Measurements from ENCODE around the gene STAT1. TPM values are rescaled to one million over a fixed set of nuclear protein-coding genes. Genes with fewer than 3 reads are reported as not detected.
A peak's percentile ranks its signal among the peaks of the same experiment; 100 is the strongest.

STAT1 gene
- total and polyA plus RNA-seq, 5 donors from 2014 or later: 198 to 331 (median 262) TPM

DNA sequence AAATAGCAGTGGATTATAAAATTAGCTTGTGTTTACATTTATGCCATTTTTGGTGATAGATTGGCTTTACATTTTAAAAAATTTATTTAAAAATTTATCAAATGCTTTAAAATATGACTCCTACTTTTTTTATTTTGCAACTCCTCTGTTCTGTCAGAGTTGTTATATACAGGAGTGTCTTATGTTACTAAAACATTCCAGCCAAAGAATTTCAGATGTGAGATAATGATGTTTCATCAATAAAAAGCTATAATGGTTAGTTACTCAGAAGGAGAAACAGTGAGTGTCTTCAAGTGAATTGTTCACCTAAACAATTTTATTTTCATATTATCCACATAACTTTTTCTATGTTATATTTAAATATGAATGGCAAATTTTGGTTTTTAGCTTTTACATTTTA, 80.6 kb downstream of the STAT1 start:
- ATAC-seq (ENCODE audit: low read depth in 2 of 2) (no peak), DNase-seq (no peak)
- H3K36me3 ChIP-seq (ENCODE audit: control insufficient read depth, insufficient read depth, low read length): peaks cover 55% of the 10 kb centered on the region
- no peaks in the 10 kb centered on the region for H3K9me3 Mint-ChIP-seq
- no peak overlapping the region for H3K4me3 Mint-ChIP-seq
- no peaks in the 10 kb centered on the region for H3K27me3 ChIP-seq (ENCODE audit: control insufficient read depth, insufficient read depth, low read length)
- H3K27ac Mint-ChIP-seq: no peak overlapping the region
- peaks cover 17% of the 10 kb centered on the region for H3K36me3 Mint-ChIP-seq
- no peaks in the 10 kb centered on the region for H3K27me3 Mint-ChIP-seq
- no peak overlapping the region for H3K27ac ChIP-seq (ENCODE audit: insufficient read depth, low read length, poor library complexity, severe bottlenecking)
- H3K4me1 ChIP-seq (ENCODE audit: control insufficient read depth, insufficient read depth, low read length, poor library complexity, severe bottlenecking): no peaks in the 10 kb centered on the region
- H3K4me1 Mint-ChIP-seq: peaks cover 11 to 25% (median 17%) of the 10 kb centered on the region in 4 donors
- no peaks in the 10 kb centered on the region for H3K9me3 ChIP-seq (ENCODE audit: control insufficient read depth in 2 of 2, low read length in 2 of 2)
- no peak overlapping the region for H3K4me3 ChIP-seq (ENCODE audit: low read depth, low read length)

DNA sequence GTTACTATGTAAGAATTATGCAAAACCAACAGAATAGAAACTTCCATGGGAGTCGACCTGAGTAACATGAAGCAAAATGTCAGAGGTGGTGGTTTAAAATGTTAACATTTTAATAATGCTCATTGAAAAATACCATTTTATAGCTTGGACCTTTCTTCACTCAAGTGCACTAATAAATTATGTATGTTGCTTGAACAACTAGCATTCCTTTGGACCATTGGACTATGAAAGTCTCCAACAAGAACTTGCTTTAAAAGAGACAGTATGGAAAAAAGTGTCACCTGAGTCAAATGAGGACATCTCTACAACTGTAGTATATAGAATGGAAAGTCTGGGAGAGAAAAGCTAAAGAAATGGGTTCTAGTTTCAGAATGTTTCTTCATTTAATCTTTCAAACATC, 81.5 kb downstream of the STAT1 start:
- no peak for ATAC-seq (ENCODE audit: low read depth in 2 of 2)
- H3K27me3 ChIP-seq (ENCODE audit: control insufficient read depth, insufficient read depth, low read length): no peaks in the 10 kb centered on the region
- H3K27ac Mint-ChIP-seq: peak overlapping the region in 2 of 3 donors; percentile 7 to 17

DNA sequence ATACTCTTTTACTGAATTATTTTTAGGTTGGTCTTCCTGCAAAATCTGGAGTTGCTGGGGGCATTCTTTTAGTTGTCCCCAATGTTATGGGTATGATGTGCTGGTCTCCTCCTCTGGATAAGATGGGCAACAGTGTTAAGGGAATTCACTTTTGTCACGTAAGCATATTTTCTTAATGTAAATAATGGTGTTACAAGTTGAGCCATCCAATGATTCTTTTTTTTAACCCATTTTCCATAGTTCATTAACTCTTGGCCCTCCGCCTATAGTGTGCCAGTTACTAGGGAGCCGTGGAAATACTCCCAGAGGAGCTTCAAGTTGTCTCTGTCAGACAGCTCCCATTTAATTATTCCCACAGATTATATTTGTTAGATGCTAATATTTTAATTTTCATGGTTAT, 83.6 kb downstream of the STAT1 start:
- Histone ChIP-seq H3K36me3 (ENCODE audit: control insufficient read depth, insufficient read depth, low read length) (peaks cover 73% of the 10 kb centered on the region), H3K4me3 (ENCODE audit: low read depth, low read length) (no peak overlapping the region), H3K27me3 (ENCODE audit: control insufficient read depth, insufficient read depth, low read length) (no peaks in the 10 kb centered on the region), H3K4me1 (ENCODE audit: control insufficient read depth, insufficient read depth, low read length, poor library complexity, severe bottlenecking) (no peaks in the 10 kb centered on the region), H3K27ac (ENCODE audit: insufficient read depth, low read length, poor library complexity, severe bottlenecking) (no peak overlapping the region), H3K9me3 (ENCODE audit: control insufficient read depth in 2 of 2, low read length in 2 of 2) (no peaks in the 10 kb centered on the region)
- DNase-seq (no peak), ATAC-seq (ENCODE audit: low read depth in 2 of 2) (no peak)
- peaks cover 28% of the 10 kb centered on the region for H3K36me3 Mint-ChIP-seq
- H3K4me3 Mint-ChIP-seq: no peak overlapping the region
- H3K27ac Mint-ChIP-seq: peak overlapping the region in 1 of 3 donors; percentile 66
- H3K27me3 Mint-ChIP-seq: no peaks in the 10 kb centered on the region
- H3K9me3 Mint-ChIP-seq: no peaks in the 10 kb centered on the region
- H3K4me1 Mint-ChIP-seq: peaks cover 5 to 16% (median 11%) of the 10 kb centered on the region in 4 donors

More for the DNA sequence above, 81.5 kb downstream of the STAT1 start:
- H3K36me3 ChIP-seq (ENCODE audit: control insufficient read depth, insufficient read depth, low read length): peaks cover 60% of the 10 kb centered on the region
- no peak for DNase-seq
- H3K4me1 ChIP-seq (ENCODE audit: control insufficient read depth, insufficient read depth, low read length, poor library complexity, severe bottlenecking): no peaks in the 10 kb centered on the region
- H3K4me1 Mint-ChIP-seq: peaks cover 11 to 25% (median 17%) of the 10 kb centered on the region in 4 donors
- H3K27ac ChIP-seq (ENCODE audit: insufficient read depth, low read length, poor library complexity, severe bottlenecking): no peak overlapping the region
- no peaks in the 10 kb centered on the region for H3K9me3 ChIP-seq (ENCODE audit: control insufficient read depth in 2 of 2, low read length in 2 of 2)
- no peaks in the 10 kb centered on the region for H3K27me3 Mint-ChIP-seq
- H3K4me3 Mint-ChIP-seq: no peak overlapping the region
- H3K9me3 Mint-ChIP-seq: no peaks in the 10 kb centered on the region
- H3K36me3 Mint-ChIP-seq: peaks cover 21% of the 10 kb centered on the region
- no peak overlapping the region for H3K4me3 ChIP-seq (ENCODE audit: low read depth, low read length)

DNA sequence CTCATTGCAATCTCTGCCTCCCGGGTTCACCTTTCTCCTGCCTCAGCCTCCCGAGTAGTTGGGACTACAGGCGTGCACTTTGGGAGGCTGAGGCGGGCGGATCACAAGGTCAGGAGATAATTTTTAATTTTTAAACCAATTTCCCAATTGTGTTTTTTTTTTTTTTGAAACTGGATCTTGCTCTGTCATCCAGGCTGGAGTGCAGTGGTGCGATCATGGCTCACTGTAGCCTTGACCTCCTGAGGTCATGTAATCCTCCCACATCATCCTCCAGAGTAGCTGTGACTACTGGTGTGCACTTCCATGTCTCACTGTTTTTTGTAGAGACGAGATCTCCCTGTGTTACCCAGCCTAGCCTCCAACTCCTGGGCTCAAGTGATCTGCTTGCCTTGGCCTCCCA, 84.1 kb downstream of the STAT1 start:
- Histone ChIP-seq H3K4me3 (ENCODE audit: low read depth, low read length) (no peak overlapping the region), H3K36me3 (ENCODE audit: control insufficient read depth, insufficient read depth, low read length) (peaks cover 78% of the 10 kb centered on the region), H3K27ac (ENCODE audit: insufficient read depth, low read length, poor library complexity, severe bottlenecking) (no peak overlapping the region), H3K4me1 (ENCODE audit: control insufficient read depth, insufficient read depth, low read length, poor library complexity, severe bottlenecking) (no peaks in the 10 kb centered on the region), H3K9me3 (ENCODE audit: control insufficient read depth in 2 of 2, low read length in 2 of 2) (no peaks in the 10 kb centered on the region), H3K27me3 (ENCODE audit: control insufficient read depth, insufficient read depth, low read length) (no peaks in the 10 kb centered on the region)
- ATAC-seq (ENCODE audit: low read depth in 2 of 2) (no peak), DNase-seq (no peak)
- Mint-ChIP-seq H3K36me3 (peaks cover 32% of the 10 kb centered on the region), H3K27ac (no peak overlapping the region), H3K4me1 (peaks cover 5 to 18% (median 13%) of the 10 kb centered on the region in 4 donors), H3K9me3 (no peaks in the 10 kb centered on the region), H3K27me3 (no peaks in the 10 kb centered on the region), H3K4me3 (no peak overlapping the region)

DNA sequence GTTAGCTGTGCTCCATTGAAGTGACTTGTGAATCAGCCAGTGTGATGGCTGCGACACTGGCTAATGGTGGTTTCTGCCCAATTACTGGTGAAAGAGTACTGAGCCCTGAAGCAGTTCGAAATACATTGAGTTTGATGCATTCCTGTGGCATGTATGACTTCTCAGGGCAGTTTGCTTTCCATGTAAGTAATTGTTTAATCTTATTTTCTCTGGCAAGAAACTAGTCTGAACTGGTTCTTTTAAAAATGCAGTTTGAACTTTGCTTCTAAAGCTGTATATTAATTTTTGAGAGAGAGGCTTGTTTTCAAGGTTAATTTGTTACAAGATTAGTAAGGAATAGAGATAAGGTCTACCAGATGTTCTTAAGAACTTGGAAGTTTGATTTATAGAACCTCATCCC, 86.7 kb downstream of the STAT1 start:
- Histone ChIP-seq H3K4me3 (ENCODE audit: low read depth, low read length) (no peak overlapping the region), H3K36me3 (ENCODE audit: control insufficient read depth, insufficient read depth, low read length) (peaks cover 90% of the 10 kb centered on the region), H3K27me3 (ENCODE audit: control insufficient read depth, insufficient read depth, low read length) (no peaks in the 10 kb centered on the region), H3K4me1 (ENCODE audit: control insufficient read depth, insufficient read depth, low read length, poor library complexity, severe bottlenecking) (no peaks in the 10 kb centered on the region), H3K27ac (ENCODE audit: insufficient read depth, low read length, poor library complexity, severe bottlenecking) (no peak overlapping the region), H3K9me3 (ENCODE audit: control insufficient read depth in 2 of 2, low read length in 2 of 2) (no peaks in the 10 kb centered on the region)
- ATAC-seq (ENCODE audit: low read depth in 2 of 2) (no peak), DNase-seq (no peak)
- peaks cover 48% of the 10 kb centered on the region for H3K36me3 Mint-ChIP-seq
- peak overlapping the region in 1 of 3 donors; percentile 47 for H3K27ac Mint-ChIP-seq
- no peak overlapping the region for H3K4me3 Mint-ChIP-seq
- H3K27me3 Mint-ChIP-seq: no peaks in the 10 kb centered on the region
- no peaks in the 10 kb centered on the region for H3K9me3 Mint-ChIP-seq
- peaks cover 5 to 21% (median 15%) of the 10 kb centered on the region in 4 donors for H3K4me1 Mint-ChIP-seq

DNA sequence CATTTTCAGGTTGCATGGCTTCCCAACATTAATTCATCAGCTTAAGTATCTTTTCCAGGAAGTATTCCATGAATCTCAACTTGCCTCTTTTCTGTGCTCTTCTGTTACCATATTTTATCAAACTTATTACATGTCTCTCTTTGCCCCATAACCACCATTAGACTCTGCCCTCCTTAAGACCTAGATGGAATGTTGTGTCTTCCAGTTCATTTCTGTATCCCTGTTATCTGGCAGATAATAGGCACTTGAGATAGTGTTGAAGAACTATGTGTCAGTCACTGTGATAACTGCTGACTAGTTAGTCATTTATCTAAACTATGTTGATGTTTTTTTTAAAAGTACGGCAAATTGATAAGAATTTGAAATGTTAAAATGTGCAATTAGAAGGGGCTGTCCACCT, 91.6 kb downstream of the STAT1 start:
- Histone ChIP-seq H3K27ac (ENCODE audit: insufficient read depth, low read length, poor library complexity, severe bottlenecking) (no peak overlapping the region), H3K4me1 (ENCODE audit: control insufficient read depth, insufficient read depth, low read length, poor library complexity, severe bottlenecking) (no peaks in the 10 kb centered on the region), H3K27me3 (ENCODE audit: control insufficient read depth, insufficient read depth, low read length) (no peaks in the 10 kb centered on the region), H3K9me3 (ENCODE audit: control insufficient read depth in 2 of 2, low read length in 2 of 2) (no peaks in the 10 kb centered on the region), H3K4me3 (ENCODE audit: low read depth, low read length) (no peak overlapping the region), H3K36me3 (ENCODE audit: control insufficient read depth, insufficient read depth, low read length) (peaks cover 90% of the 10 kb centered on the region)
- Mint-ChIP-seq H3K27me3 (no peaks in the 10 kb centered on the region), H3K4me1 (peaks cover 8 to 38% (median 31%) of the 10 kb centered on the region in 4 donors), H3K4me3 (no peak overlapping the region), H3K9me3 (peaks cover 0 to 3% (median 0%) of the 10 kb centered on the region in 7 donors), H3K27ac (peak overlapping the region in 2 of 3 donors; percentile 2 to 3), H3K36me3 (peaks cover 41% of the 10 kb centered on the region)
- ATAC-seq (ENCODE audit: low read depth in 2 of 2): no peak
- no peak for DNase-seq

DNA sequence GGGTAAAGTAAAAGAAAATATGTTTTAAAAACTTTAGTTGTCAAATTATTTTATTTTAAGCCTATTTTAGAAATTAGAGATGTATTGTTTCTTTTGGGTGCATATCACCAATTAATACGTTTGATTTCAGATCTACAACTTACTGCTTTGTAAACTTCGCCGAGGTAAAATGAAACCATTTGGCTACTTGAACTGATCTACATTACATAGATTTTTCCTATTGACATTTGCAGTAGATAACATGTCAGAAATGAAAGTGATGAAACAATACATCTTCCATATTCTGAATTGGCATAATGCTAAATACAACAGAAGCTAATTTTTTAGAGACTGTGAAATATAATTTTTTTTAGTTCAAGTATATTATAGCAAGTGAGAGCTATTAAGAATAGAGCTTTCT, 93.9 kb downstream of the STAT1 start:
- H3K9me3 ChIP-seq (ENCODE audit: control insufficient read depth in 2 of 2, low read length in 2 of 2): no peaks in the 10 kb centered on the region
- no peaks in the 10 kb centered on the region for H3K4me1 ChIP-seq (ENCODE audit: control insufficient read depth, insufficient read depth, low read length, poor library complexity, severe bottlenecking)
- H3K27me3 Mint-ChIP-seq: no peaks in the 10 kb centered on the region
- peaks cover 47% of the 10 kb centered on the region for H3K36me3 Mint-ChIP-seq
- H3K27me3 ChIP-seq (ENCODE audit: control insufficient read depth, insufficient read depth, low read length): no peaks in the 10 kb centered on the region
- no peak overlapping the region for H3K27ac ChIP-seq (ENCODE audit: insufficient read depth, low read length, poor library complexity, severe bottlenecking)
- H3K4me3 Mint-ChIP-seq: no peak overlapping the region
- ATAC-seq (ENCODE audit: low read depth in 2 of 2) (no peak), DNase-seq (peak in 1 of 3 donors; percentile 24)
- H3K4me1 Mint-ChIP-seq: peaks cover 10 to 51% (median 39%) of the 10 kb centered on the region in 4 donors
- peak overlapping the region; percentile 30 for H3K4me3 ChIP-seq (ENCODE audit: low read depth, low read length)
- H3K36me3 ChIP-seq (ENCODE audit: control insufficient read depth, insufficient read depth, low read length): peaks cover 83% of the 10 kb centered on the region
- H3K9me3 Mint-ChIP-seq: peaks cover 0 to 3% (median 0%) of the 10 kb centered on the region in 7 donors
- no peak overlapping the region for H3K27ac Mint-ChIP-seq

Data from CD4-positive, CD25-positive, alpha-beta regulatory T cell (primary cell).